K562 (cell line): Measurements from ENCODE around the gene GRAMD2B. TPM values are rescaled to one million over a fixed set of nuclear protein-coding genes. Genes with fewer than 3 reads are reported as not detected.
A peak's percentile ranks its signal among the peaks of the same experiment; 100 is the strongest.

ENCODE experiments used
- ATAC-seq: fragments of 200-7000 bp; cut with Tn5 transposase; 3 replicates; pipeline ENCODE4 v1.9.1; 2020; ENCODE audit warnings: moderate library complexity
- BruUV-seq: library from RNA; stranded (reverse); fragments of 400-500 nt; replicated peaks from 2 replicates; lab custom pipeline; 2021; lab: Mats Ljungman, UMichigan
- CTCF ChIA-PET: fragments of 300-600 bp; formaldehyde crosslinking; extraction: SDS; loops from one replicate; lab custom pipeline; 2021; ENCODE audit warnings: low intra/inter-chr PET ratio; lab: Yijun Ruan, JAX
- POLR2A ChIA-PET: fragments of 300-600, 350-650 bp; sonication (Branson Sonifier 250); formaldehyde crosslinking; extraction: SDS; loops from one replicate; lab custom pipeline; 2021; ENCODE audit warnings: antibody characterized with exemption, inconsistent platforms; lab: Yijun Ruan, JAX
- DNase-seq, 4 experiments: peaks; one replicate each; pipeline versions ENCODE4 v3.0.0 to v3.0.0-alpha.2; 2011 to 2018; ENCODE audit warnings: low spot score in 3 of 4, mixed read lengths in 3 of 4; ENCODE audit errors: extremely low read depth in 1 of 4
- FAIRE-seq: peaks from 2 replicates; lab custom pipeline; 2011; peaks lifted over from hg19 to GRCh38; lab: Jason Lieb, UNC
- H2AFZ ChIP-seq: 2 replicates; pipeline ENCODE4 v1.6.0; 2011; ENCODE audit warnings: low read depth, low read length, control low read depth, inconsistent platforms
- H3K27ac ChIP-seq: fragments of 200-600 bp; 3 replicates; pipeline ENCODE4 v1.8.0; 2011; ENCODE audit warnings: low read depth, mild to moderate bottlenecking, control low read depth, inconsistent platforms, low read length, moderate library complexity, mixed read lengths; ENCODE audit errors: extremely low read depth
- H3K27me3 ChIP-seq, 2 experiments: fragments of 300-600 bp in 1 of 2; 2 replicates in 1 of 2; 3 replicates in 1 of 2; pipeline versions ENCODE4 v1.6.0 to v1.8.0; 2011; ENCODE audit warnings: inconsistent platforms in 2 of 2, low read length in 2 of 2, mild to moderate bottlenecking in 1 of 2, mixed read lengths in 1 of 2, moderate library complexity in 1 of 2; ENCODE audit not compliant: control insufficient read depth in 2 of 2, insufficient read depth in 2 of 2
- H3K36me3 ChIP-seq: fragments of 300-600 bp; 3 replicates; pipeline ENCODE4 v1.8.0; 2011; ENCODE audit warnings: mild to moderate bottlenecking, low read length, inconsistent platforms; ENCODE audit not compliant: control insufficient read depth, insufficient read depth
- H3K4me1 ChIP-seq, 2 experiments: fragments of 200-600 bp in 1 of 2; replicated peaks in 1 of 2; 2 replicates in 1 of 2; 3 replicates in 1 of 2; pipeline versions ENCODE4 v1.5.1 to v1.8.0; 2011; ENCODE audit warnings: inconsistent platforms in 2 of 2, low read length in 2 of 2, mild to moderate bottlenecking in 1 of 2, mixed read lengths in 1 of 2, moderate library complexity in 1 of 2; ENCODE audit not compliant: control insufficient read depth in 2 of 2, insufficient read depth in 2 of 2
- H3K4me2 ChIP-seq: 2 replicates; pipeline ENCODE4 v1.6.1; 2011; ENCODE audit warnings: low read length, control low read depth, inconsistent platforms, mixed read lengths; ENCODE audit not compliant: insufficient read depth
- H3K4me3 ChIP-seq: fragments of 200-600 bp; sonication (generic), shearing (Covaris generic); 2 replicates; pipeline ENCODE4 v1.5.1; 2016; ENCODE audit warnings: control low read depth, inconsistent platforms
- H3K79me2 ChIP-seq: fragments of 200-600 bp; 3 replicates; pipeline ENCODE4 v1.8.0; 2011; ENCODE audit warnings: low read length, inconsistent platforms; ENCODE audit not compliant: control insufficient read depth, insufficient read depth
- H3K9ac ChIP-seq, 2 experiments: 2 replicates each; pipeline versions ENCODE4 v1.6.0 to v1.6.1; 2011; ENCODE audit warnings: low read depth in 2 of 2, low read length in 2 of 2, control low read depth in 1 of 2, inconsistent platforms in 1 of 2, mild to moderate bottlenecking in 1 of 2, mixed read lengths in 1 of 2; ENCODE audit not compliant: insufficient read depth in 1 of 2
- H3K9me1 ChIP-seq: one replicate; pipeline ENCODE4 v1.6.0; 2011; ENCODE audit warnings: inconsistent platforms, mild to moderate bottlenecking, low read length, moderate library complexity; ENCODE audit not compliant: control insufficient read depth, insufficient read depth
- H3K9me3 ChIP-seq: replicated peaks from 2 replicates; pipeline ENCODE4 v1.5.1; 2011; ENCODE audit warnings: low read depth, low read length, inconsistent platforms; ENCODE audit not compliant: control insufficient read depth, insufficient read depth
- H4K20me1 ChIP-seq: replicated peaks from 2 replicates; pipeline ENCODE4 v1.6.1; 2011; ENCODE audit warnings: low read length, inconsistent platforms, mixed read lengths; ENCODE audit not compliant: control insufficient read depth, insufficient read depth
- EGR1 ChIP-seq: fragments of 450-650 bp; conservative IDR thresholded peaks from 2 replicates; pipeline ENCODE4 v1.6.1; 2017; ENCODE audit warnings: mild to moderate bottlenecking
- ESRRA ChIP-seq: fragments of 450-650 bp; IDR thresholded peaks from 2 replicates; pipeline ENCODE4 v1.6.1; 2014; ENCODE audit warnings: low read depth, mild to moderate bottlenecking, moderate library complexity, borderline replicate concordance
- HEY1 ChIP-seq: fragments of 250-450 bp; sonication (Bioruptor Pico); IDR thresholded peaks from 2 replicates; pipeline ENCODE4 v1.5.0; 2020; ENCODE audit warnings: mild to moderate bottlenecking, moderate library complexity, borderline replicate concordance
- POU5F1 ChIP-seq: fragments of 150-350 bp; IDR thresholded peaks from 2 replicates; pipeline ENCODE4 v1.6.1; 2014; ENCODE audit warnings: borderline replicate concordance, low read length, low read depth, mild to moderate bottlenecking; ENCODE audit not compliant: partially characterized antibody
- SREBF1 ChIP-seq: fragments of 150-350 bp; IDR thresholded peaks from 2 replicates; pipeline ENCODE4 v1.6.1; 2014; ENCODE audit warnings: antibody characterized with exemption, low read depth, low read length, borderline replicate concordance
- SRSF9 ChIP-seq: fragments of 200-400 bp; formaldehyde crosslinking; IDR thresholded peaks from 2 replicates; pipeline ENCODE4 v1.6.1; 2017; ENCODE audit warnings: low read depth, low read length, borderline replicate concordance
- TAF1 ChIP-seq: IDR thresholded peaks from 2 replicates; pipeline ENCODE4 v1.6.1; 2011; ENCODE audit warnings: mild to moderate bottlenecking, low read length, moderate library complexity; ENCODE audit not compliant: insufficient read depth, control insufficient read depth, severe bottlenecking; ENCODE audit errors: extremely low read depth
- ZNF696 ChIP-seq: fragments of 250-450 bp; sonication (Bioruptor Pico); conservative IDR thresholded peaks from 2 replicates; pipeline ENCODE4 v1.4.0; 2020; ENCODE audit warnings: mild to moderate bottlenecking, moderate library complexity
- in situ Hi-C: fragments of 300-500 bp; cut with MboI; formaldehyde crosslinking; loops from 4 replicates; pipeline ENCODE4 v1.15.0; 2018; ENCODE audit warnings: inconsistent platforms, mixed read lengths
- intact Hi-C: fragments of 100-400 bp; cut with micrococcal nuclease; formaldehyde crosslinking; loops from 2 replicates; pipeline ENCODE4 v1.14.2; 2022
- polyA plus RNA-seq, 8 experiments: library from polyadenylated mRNA; depleted of rRNA in 4 of 8; stranded (reverse) in 5 of 8; unstranded in 3 of 8; fragments of >200 nt; fragmentation: Nextera tagmentation in 2 of 8; fragmentation: Illumina TruSeq in 1 of 8; extraction: Ambion mirVana in 2 of 8; extraction: Trizol in 1 of 8; gene quantifications; 2 replicates each; pipeline versions ENCODE4 v1.2.1 to v1.2.3, GENCODE V29; 2011 to 2014; ENCODE audit warnings: inconsistent platforms in 1 of 8, missing spikeins in 1 of 8
- total RNA-seq, 7 experiments: library from RNA; depleted of rRNA in 6 of 7; stranded (reverse); fragments of >200 nt in 6 of 7; fragmentation: Illumina TruSeq in 2 of 7; extraction: Trizol in 2 of 7; gene quantifications; 2 replicates each; pipeline versions ENCODE4 v1.2.1 to v1.2.3, GENCODE V29; 2011 to 2021; ENCODE audit warnings: low replicate concordance in 1 of 7
- TF ChIP-seq, protein P1 (sequence below), 2 experiments: fragments of 450-650 bp in 1 of 2; sonication (generic) in 1 of 2; formaldehyde crosslinking in 1 of 2; IDR thresholded peaks in 1 of 2; conservative IDR thresholded peaks in 1 of 2; 2 replicates each; pipeline versions ENCODE4 v1.6.1 to v1.8.1; 2016 to 2023; ENCODE audit warnings: mild to moderate bottlenecking in 2 of 2, moderate library complexity in 2 of 2, inconsistent platforms in 1 of 2, missing genetic modification reagents in 1 of 2
- TF ChIP-seq, protein P2 (sequence below): fragments of 250-450 bp; sonication (Bioruptor Pico); IDR thresholded peaks from 2 replicates; pipeline ENCODE4 v1.8.0; 2022; ENCODE audit warnings: inconsistent platforms
- TF ChIP-seq, protein P3 (sequence below): sonication (generic); formaldehyde crosslinking; IDR thresholded peaks from 2 replicates; pipeline ENCODE4 v1.8.0; 2023; ENCODE audit warnings: mild to moderate bottlenecking, missing genetic modification reagents
- TF ChIP-seq, protein P4 (sequence below): fragments of 450-650 bp; IDR thresholded peaks from 2 replicates; pipeline ENCODE4 v1.6.1; 2017; ENCODE audit warnings: mild to moderate bottlenecking, moderate library complexity

The GRAMD2B gene
- total and polyA plus RNA-seq, 9 of the 15 experiments (the other 6 are each of a cell fraction or from before 2014, with no cell fraction given) = 0.32 to 4.2 (median 1.4) TPM

DNA sequence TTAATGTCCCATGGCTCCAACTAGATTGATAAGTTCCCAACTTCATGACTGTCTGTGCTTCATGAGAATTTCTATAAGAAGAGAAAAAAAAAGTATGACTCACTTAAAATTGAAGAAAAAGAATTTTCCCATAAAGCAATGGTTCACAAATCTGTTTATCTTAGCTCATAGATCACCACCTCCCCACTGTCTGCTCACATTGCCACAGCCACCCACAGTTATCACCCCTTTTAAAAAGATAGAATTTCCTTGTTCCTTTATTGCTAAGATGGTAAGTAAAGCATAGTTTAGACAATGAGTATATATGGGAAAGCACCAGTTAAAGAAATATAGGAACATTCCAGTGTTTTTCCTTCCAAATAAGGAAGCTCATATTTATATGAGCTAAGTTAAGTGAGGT lies 104.7 kb downstream of the GRAMD2B start:
- intact Hi-C loops (no loop called here), in situ Hi-C loops (no loop called here)
- TF ChIP-seq ZNF696 (CRISPR knock-in tag) (no peak), TAF1 (no peak), POU5F1 (no peak), SREBF1 (no peak), EGR1 (peak; percentile 54; the same call in 1 of the 2 replicates), ESRRA (no peak), HEY1 (CRISPR knock-in tag) (no peak), SRSF9 (no peak)
- TF ChIP-seq, protein P1, sequence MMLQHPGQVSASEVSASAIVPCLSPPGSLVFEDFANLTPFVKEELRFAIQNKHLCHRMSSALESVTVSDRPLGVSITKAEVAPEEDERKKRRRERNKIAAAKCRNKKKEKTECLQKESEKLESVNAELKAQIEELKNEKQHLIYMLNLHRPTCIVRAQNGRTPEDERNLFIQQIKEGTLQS (IDR thresholded peaks at IDR 0.05) = 0 out of 2 replicates have a peak, but pooled peaks have one; percentile 14
- TF ChIP-seq, protein P1 (CRISPR knock-in tag; conservative IDR thresholded peaks at IDR 0.05) = no peak
- TF ChIP-seq, protein P2, sequence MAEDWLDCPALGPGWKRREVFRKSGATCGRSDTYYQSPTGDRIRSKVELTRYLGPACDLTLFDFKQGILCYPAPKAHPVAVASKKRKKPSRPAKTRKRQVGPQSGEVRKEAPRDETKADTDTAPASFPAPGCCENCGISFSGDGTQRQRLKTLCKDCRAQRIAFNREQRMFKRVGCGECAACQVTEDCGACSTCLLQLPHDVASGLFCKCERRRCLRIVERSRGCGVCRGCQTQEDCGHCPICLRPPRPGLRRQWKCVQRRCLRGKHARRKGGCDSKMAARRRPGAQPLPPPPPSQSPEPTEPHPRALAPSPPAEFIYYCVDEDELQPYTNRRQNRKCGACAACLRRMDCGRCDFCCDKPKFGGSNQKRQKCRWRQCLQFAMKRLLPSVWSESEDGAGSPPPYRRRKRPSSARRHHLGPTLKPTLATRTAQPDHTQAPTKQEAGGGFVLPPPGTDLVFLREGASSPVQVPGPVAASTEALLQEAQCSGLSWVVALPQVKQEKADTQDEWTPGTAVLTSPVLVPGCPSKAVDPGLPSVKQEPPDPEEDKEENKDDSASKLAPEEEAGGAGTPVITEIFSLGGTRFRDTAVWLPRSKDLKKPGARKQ (CRISPR knock-in tag) = no peak
- TF ChIP-seq, protein P3, sequence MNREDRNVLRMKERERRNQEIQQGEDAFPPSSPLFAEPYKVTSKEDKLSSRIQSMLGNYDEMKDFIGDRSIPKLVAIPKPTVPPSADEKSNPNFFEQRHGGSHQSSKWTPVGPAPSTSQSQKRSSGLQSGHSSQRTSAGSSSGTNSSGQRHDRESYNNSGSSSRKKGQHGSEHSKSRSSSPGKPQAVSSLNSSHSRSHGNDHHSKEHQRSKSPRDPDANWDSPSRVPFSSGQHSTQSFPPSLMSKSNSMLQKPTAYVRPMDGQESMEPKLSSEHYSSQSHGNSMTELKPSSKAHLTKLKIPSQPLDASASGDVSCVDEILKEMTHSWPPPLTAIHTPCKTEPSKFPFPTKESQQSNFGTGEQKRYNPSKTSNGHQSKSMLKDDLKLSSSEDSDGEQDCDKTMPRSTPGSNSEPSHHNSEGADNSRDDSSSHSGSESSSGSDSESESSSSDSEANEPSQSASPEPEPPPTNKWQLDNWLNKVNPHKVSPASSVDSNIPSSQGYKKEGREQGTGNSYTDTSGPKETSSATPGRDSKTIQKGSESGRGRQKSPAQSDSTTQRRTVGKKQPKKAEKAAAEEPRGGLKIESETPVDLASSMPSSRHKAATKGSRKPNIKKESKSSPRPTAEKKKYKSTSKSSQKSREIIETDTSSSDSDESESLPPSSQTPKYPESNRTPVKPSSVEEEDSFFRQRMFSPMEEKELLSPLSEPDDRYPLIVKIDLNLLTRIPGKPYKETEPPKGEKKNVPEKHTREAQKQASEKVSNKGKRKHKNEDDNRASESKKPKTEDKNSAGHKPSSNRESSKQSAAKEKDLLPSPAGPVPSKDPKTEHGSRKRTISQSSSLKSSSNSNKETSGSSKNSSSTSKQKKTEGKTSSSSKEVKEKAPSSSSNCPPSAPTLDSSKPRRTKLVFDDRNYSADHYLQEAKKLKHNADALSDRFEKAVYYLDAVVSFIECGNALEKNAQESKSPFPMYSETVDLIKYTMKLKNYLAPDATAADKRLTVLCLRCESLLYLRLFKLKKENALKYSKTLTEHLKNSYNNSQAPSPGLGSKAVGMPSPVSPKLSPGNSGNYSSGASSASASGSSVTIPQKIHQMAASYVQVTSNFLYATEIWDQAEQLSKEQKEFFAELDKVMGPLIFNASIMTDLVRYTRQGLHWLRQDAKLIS (CRISPR knock-in tag) = no peak
- TF ChIP-seq, protein P4, sequence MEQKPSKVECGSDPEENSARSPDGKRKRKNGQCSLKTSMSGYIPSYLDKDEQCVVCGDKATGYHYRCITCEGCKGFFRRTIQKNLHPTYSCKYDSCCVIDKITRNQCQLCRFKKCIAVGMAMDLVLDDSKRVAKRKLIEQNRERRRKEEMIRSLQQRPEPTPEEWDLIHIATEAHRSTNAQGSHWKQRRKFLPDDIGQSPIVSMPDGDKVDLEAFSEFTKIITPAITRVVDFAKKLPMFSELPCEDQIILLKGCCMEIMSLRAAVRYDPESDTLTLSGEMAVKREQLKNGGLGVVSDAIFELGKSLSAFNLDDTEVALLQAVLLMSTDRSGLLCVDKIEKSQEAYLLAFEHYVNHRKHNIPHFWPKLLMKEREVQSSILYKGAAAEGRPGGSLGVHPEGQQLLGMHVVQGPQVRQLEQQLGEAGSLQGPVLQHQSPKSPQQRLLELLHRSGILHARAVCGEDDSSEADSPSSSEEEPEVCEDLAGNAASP = no peak

More for the DNA sequence above, 104.7 kb downstream of the GRAMD2B start:
- Histone ChIP-seq H3K4me3 (no peak overlapping the region), H2AFZ (no peak overlapping the region), H3K9ac (no peak overlapping the region), H3K4me2 (no peak overlapping the region), H3K27me3 (no peaks in the 10 kb centered on the region), H3K27ac (no peak overlapping the region), H3K9me3 (no peaks in the 10 kb centered on the region), H3K36me3 (no peaks in the 10 kb centered on the region; the same call in 2 of the 3 replicates), H3K4me1 (peaks cover 11 to 15% of the 10 kb centered on the region in 2 experiments; a peak in 3 of 5 replicates), H3K79me2 (no peaks in the 10 kb centered on the region), H3K9me1 (no peaks in the 10 kb centered on the region), H4K20me1 (no peaks in the 10 kb centered on the region)
- no TSS peak for BruUV-seq
- ChIA-PET POLR2A (interaction anchor here (0.7 to 1.2 kb wide), 3 partner anchors 9 to 718 kb away, joined by 3 to 6 read pairs (median 3); no protein-coding TSS in a partner anchor), CTCF (no interaction called here)
- DNase-seq = peak in 2 of 4 experiments; percentile 35 to 38
- ATAC-seq = no peak
- no peak for FAIRE-seq
